Activated CD4-positive, alpha-beta T cell treated with anti-CD3 and anti-CD28 coated beads, Interleukin-2, amount 10 ng/mL, durations not matched to agents 24 days and 14 days (primary cell): ENCODE results near the gene ZNF391. TPM values are rescaled to one million over a fixed set of nuclear protein-coding genes. Genes with fewer than 3 reads are reported as not detected.
"Not testable (repeated sequence)": the region's sequence is repeated elsewhere in the genome, so short reads cannot be mapped to it uniquely, and the experiment has no call there.

ENCODE experiments used
- DNase-seq: peaks from one replicate; pipeline ENCODE4 v3.0.0; 2022
- H3K27ac Mint-ChIP-seq: one replicate; pipeline ENCODE4 v1.8.0; 2022; ENCODE audit warnings: mild to moderate bottlenecking, mixed read lengths
- H3K27me3 Mint-ChIP-seq: one replicate; pipeline ENCODE4 v1.8.0; 2022; ENCODE audit warnings: mixed read lengths
- H3K36me3 Mint-ChIP-seq: one replicate; pipeline ENCODE4 v1.8.0; 2022; ENCODE audit warnings: low read depth, mild to moderate bottlenecking, mixed read lengths
- H3K4me1 Mint-ChIP-seq: one replicate; pipeline ENCODE4 v1.8.0; 2021; ENCODE audit warnings: mixed read lengths
- H3K4me3 Mint-ChIP-seq: one replicate; pipeline ENCODE4 v1.8.0; 2022; ENCODE audit warnings: mild to moderate bottlenecking, moderate library complexity, mixed read lengths
- H3K9me3 Mint-ChIP-seq: one replicate; pipeline ENCODE4 v1.8.0; 2021; ENCODE audit warnings: mixed read lengths
- intact Hi-C: fragments of 100-400 bp; cut with micrococcal nuclease; formaldehyde crosslinking; loops from one replicate; pipeline ENCODE4 v1.15.1; 2023
- total RNA-seq: library from RNA; stranded (reverse); gene quantifications from 2 replicates; pipeline ENCODE4 v1.2.3, GENCODE V29; 2022

The ZNF391 gene
- total RNA-seq, 1 donor from 2014 or later, result 0.70 TPM

- Mint-ChIP-seq H3K9me3 (peaks cover 38% of the 10 kb centered on the region), H3K27ac (no peak overlapping the region), H3K4me1 (no peaks in the 10 kb centered on the region), H3K27me3 (peaks cover 3% of the 10 kb centered on the region), H3K36me3 (peaks cover 3% of the 10 kb centered on the region), H3K4me3 (no peak overlapping the region)
- intact Hi-C loops, result no loop called here
- DNase-seq, result no peak
Observed at GRCh38 chr6:27394073-27394472, 5.5 kb downstream of the ZNF391 start.

- H3K27me3 Mint-ChIP-seq, result no peaks in the 10 kb centered on the region
- H3K4me1 Mint-ChIP-seq, result no peaks in the 10 kb centered on the region
- intact Hi-C loops, result no loop called here
- H3K36me3 Mint-ChIP-seq, result peaks cover 18% of the 10 kb centered on the region
- H3K4me3 Mint-ChIP-seq, result no peak overlapping the region
- no peak overlapping the region for H3K27ac Mint-ChIP-seq
- peaks cover 47% of the 10 kb centered on the region for H3K9me3 Mint-ChIP-seq
- DNase-seq, result no peak
Observed at GRCh38 chr6:27400877-27401642, 12.5 kb downstream of the ZNF391 start.

GRCh38 chr6:27406085-27406484, 17.5 kb downstream of the ZNF391 start:
- Mint-ChIP-seq H3K4me1 (no peaks in the 10 kb centered on the region), H3K36me3 (peaks cover 6% of the 10 kb centered on the region), H3K27ac (no peak overlapping the region), H3K27me3 (no peaks in the 10 kb centered on the region), H3K4me3 (no peak overlapping the region), H3K9me3 (peaks cover 20% of the 10 kb centered on the region)
- intact Hi-C loops, result no loop called here
- DNase-seq, result no peak

GRCh38 chr6:27407153-27407814, 18.7 kb downstream of the ZNF391 start:
- DNase-seq, result no peak
- Mint-ChIP-seq H3K36me3 (peaks cover 3% of the 10 kb centered on the region), H3K9me3 (peaks cover 11% of the 10 kb centered on the region), H3K4me3 (no peak overlapping the region), H3K27ac (no peak overlapping the region), H3K27me3 (no peaks in the 10 kb centered on the region), H3K4me1 (no peaks in the 10 kb centered on the region)
- intact Hi-C loops, result no loop called here

- intact Hi-C loops, result no loop called here
- DNase-seq, result no peak
- no peaks in the 10 kb centered on the region for H3K4me1 Mint-ChIP-seq
- H3K4me3 Mint-ChIP-seq, result no peak overlapping the region
- peaks cover 10% of the 10 kb centered on the region for H3K9me3 Mint-ChIP-seq
- H3K36me3 Mint-ChIP-seq, result no peaks in the 10 kb centered on the region
- no peaks in the 10 kb centered on the region for H3K27me3 Mint-ChIP-seq
- H3K27ac Mint-ChIP-seq, result no peak overlapping the region
Observed at GRCh38 chr6:27414300-27414699, 25.7 kb downstream of the ZNF391 start.

GRCh38 chr6:27414996-27415395, 26.4 kb downstream of the ZNF391 start:
- intact Hi-C loops, result no loop called here
- no peak overlapping the region for H3K27ac Mint-ChIP-seq
- no peaks in the 10 kb centered on the region for H3K36me3 Mint-ChIP-seq
- DNase-seq, result no peak
- no peaks in the 10 kb centered on the region for H3K27me3 Mint-ChIP-seq
- H3K4me3 Mint-ChIP-seq, result no peak overlapping the region
- peaks cover 15% of the 10 kb centered on the region for H3K9me3 Mint-ChIP-seq
- no peaks in the 10 kb centered on the region for H3K4me1 Mint-ChIP-seq

GRCh38 chr6:27415898-27416297, 27.3 kb downstream of the ZNF391 start:
- no peak overlapping the region for H3K27ac Mint-ChIP-seq
- no peaks in the 10 kb centered on the region for H3K36me3 Mint-ChIP-seq
- intact Hi-C loops, result no loop called here
- no peaks in the 10 kb centered on the region for H3K27me3 Mint-ChIP-seq
- H3K4me3 Mint-ChIP-seq, result no peak overlapping the region
- no peak for DNase-seq
- peaks cover 15% of the 10 kb centered on the region for H3K9me3 Mint-ChIP-seq
- H3K4me1 Mint-ChIP-seq, result no peaks in the 10 kb centered on the region

- H3K9me3 Mint-ChIP-seq, result peaks cover 23% of the 10 kb centered on the region
- no peak overlapping the region for H3K4me3 Mint-ChIP-seq
- H3K4me1 Mint-ChIP-seq, result no peaks in the 10 kb centered on the region
- no peaks in the 10 kb centered on the region for H3K27me3 Mint-ChIP-seq
- intact Hi-C loops, result no loop called here
- no peak overlapping the region for H3K27ac Mint-ChIP-seq
- no peak for DNase-seq
- no peaks in the 10 kb centered on the region for H3K36me3 Mint-ChIP-seq
Observed at GRCh38 chr6:27419363-27419762, 30.8 kb downstream of the ZNF391 start.

- no peak for DNase-seq
- Mint-ChIP-seq H3K27ac (no peak overlapping the region), H3K27me3 (no peaks in the 10 kb centered on the region), H3K9me3 (peaks cover 19% of the 10 kb centered on the region), H3K4me1 (no peaks in the 10 kb centered on the region), H3K4me3 (no peak overlapping the region), H3K36me3 (no peaks in the 10 kb centered on the region)
- intact Hi-C loops, result no loop called here
Observed at GRCh38 chr6:27422651-27423332, 34.2 kb downstream of the ZNF391 start.

- H3K27me3 Mint-ChIP-seq, H3K4me3 Mint-ChIP-seq, H3K27ac Mint-ChIP-seq, H3K36me3 Mint-ChIP-seq, H3K4me1 Mint-ChIP-seq, intact Hi-C loops, DNase-seq: not testable (repeated sequence)
- H3K9me3 Mint-ChIP-seq, result peaks cover 15% of the 10 kb centered on the region
Observed at GRCh38 chr6:27424851-27425250, 36.3 kb downstream of the ZNF391 start.

- Mint-ChIP-seq H3K27me3 (no peaks in the 10 kb centered on the region), H3K9me3 (peaks cover 10% of the 10 kb centered on the region), H3K4me3 (no peak overlapping the region), H3K4me1 (no peaks in the 10 kb centered on the region), H3K27ac (no peak overlapping the region), H3K36me3 (no peaks in the 10 kb centered on the region)
- no peak for DNase-seq
- intact Hi-C loops, result no loop called here
Observed at GRCh38 chr6:27426045-27426620, 37.6 kb downstream of the ZNF391 start.

- Mint-ChIP-seq H3K27me3 (no peaks in the 10 kb centered on the region), H3K36me3 (no peaks in the 10 kb centered on the region)
- DNase-seq, result no peak
Observed at GRCh38 chr6:27428502-27428901, 39.9 kb downstream of the ZNF391 start.

GRCh38 chr6:27428966-27429365, 40.4 kb downstream of the ZNF391 start:
- H3K27ac Mint-ChIP-seq, result no peak overlapping the region
- DNase-seq, result no peak
- H3K36me3 Mint-ChIP-seq, result no peaks in the 10 kb centered on the region
- H3K4me1 Mint-ChIP-seq, result no peaks in the 10 kb centered on the region
- intact Hi-C loops, result no loop called here
- H3K27me3 Mint-ChIP-seq, result no peaks in the 10 kb centered on the region
- no peak overlapping the region for H3K4me3 Mint-ChIP-seq
- peaks cover 4% of the 10 kb centered on the region for H3K9me3 Mint-ChIP-seq

More at GRCh38 chr6:27428502-27428901, 39.9 kb downstream of the ZNF391 start:
- intact Hi-C loops, result no loop called here
- no peaks in the 10 kb centered on the region for H3K4me1 Mint-ChIP-seq
- H3K4me3 Mint-ChIP-seq, result no peak overlapping the region
- H3K9me3 Mint-ChIP-seq, result peaks cover 4% of the 10 kb centered on the region
- H3K27ac Mint-ChIP-seq, result no peak overlapping the region

GRCh38 chr6:27433714-27434113, 45.2 kb downstream of the ZNF391 start:
- DNase-seq, result no peak

More at GRCh38 chr6:27433714-27434113, 45.2 kb downstream of the ZNF391 start:
- intact Hi-C loops, result no loop called here
- Mint-ChIP-seq H3K4me3 (no peak overlapping the region), H3K4me1 (no peaks in the 10 kb centered on the region), H3K27me3 (no peaks in the 10 kb centered on the region), H3K27ac (no peak overlapping the region), H3K9me3 (peaks cover 21% of the 10 kb centered on the region), H3K36me3 (no peaks in the 10 kb centered on the region)
